K562 (cell line): ENCODE data around the gene FEN1. TPM values are rescaled to one million over a fixed set of nuclear protein-coding genes. Genes with fewer than 3 reads are reported as not detected.
A peak's percentile ranks its signal among the peaks of the same experiment; 100 is the strongest.

ENCODE experiments used
- BRF1 ChIP-seq: IDR thresholded peaks from 3 replicates; pipeline ENCODE4 v1.6.1; 2011; ENCODE audit warnings: borderline replicate concordance, mild to moderate bottlenecking; ENCODE audit not compliant: insufficient read length; ENCODE audit errors: extremely low read depth
- CBFB ChIP-seq: sonication (generic); formaldehyde crosslinking; IDR thresholded peaks from 2 replicates; pipeline ENCODE4 v1.4.0; 2020; ENCODE audit warnings: mild to moderate bottlenecking, missing genetic modification reagents
- CBX1 ChIP-seq: sonication (generic); IDR thresholded peaks from 2 replicates; pipeline ENCODE4 v1.6.1; 2016; ENCODE audit warnings: antibody characterized with exemption, low read depth, mild to moderate bottlenecking
- GATAD2A ChIP-seq: fragments of 450-650 bp; IDR thresholded peaks from 2 replicates; pipeline ENCODE4 v1.6.1; 2017
- SOX6 ChIP-seq: fragments of 450-650 bp; IDR thresholded peaks from 2 replicates; pipeline ENCODE4 v1.6.1; 2014; ENCODE audit warnings: mild to moderate bottlenecking
- U2AF2 ChIP-seq: fragments of 200-400 bp; formaldehyde crosslinking; optimal IDR thresholded peaks from 2 replicates; pipeline ENCODE3; 2017; ENCODE audit warnings: low read depth, mild to moderate bottlenecking, low read length
- ZEB2 ChIP-seq: fragments of 450-650 bp; IDR thresholded peaks from 2 replicates; pipeline ENCODE4 v1.6.1; 2016
- ZNF24 ChIP-seq: fragments of 450-650 bp; IDR thresholded peaks from 2 replicates; pipeline ENCODE4 v1.6.1; 2016
- ZNF347 ChIP-seq: fragments of 450-650 bp; formaldehyde crosslinking; IDR thresholded peaks from 2 replicates; pipeline ENCODE4 v1.4.0; 2020; ENCODE audit warnings: low read depth, mild to moderate bottlenecking, moderate library complexity
- ZNF41 ChIP-seq: fragments of 250-450 bp; sonication (Bioruptor Pico); conservative IDR thresholded peaks from 2 replicates; pipeline ENCODE4 v1.4.0; 2020; ENCODE audit warnings: mild to moderate bottlenecking
- ZNF561 ChIP-seq: fragments of 450-650 bp; formaldehyde crosslinking; conservative IDR thresholded peaks from 2 replicates; pipeline ENCODE4 v1.4.0; 2020; ENCODE audit warnings: mild to moderate bottlenecking, moderate library complexity
- ZZZ3 ChIP-seq: fragments of 450-650 bp; IDR thresholded peaks from 2 replicates; pipeline ENCODE4 v1.6.1; 2016; ENCODE audit warnings: antibody characterized with exemption, mild to moderate bottlenecking, moderate library complexity
- polyA plus RNA-seq, 8 experiments: library from polyadenylated mRNA; depleted of rRNA in 4 of 8; stranded (reverse) in 5 of 8; unstranded in 3 of 8; fragments of >200 nt; fragmentation: Nextera tagmentation in 2 of 8; fragmentation: Illumina TruSeq in 1 of 8; extraction: Ambion mirVana in 2 of 8; extraction: Trizol in 1 of 8; gene quantifications; 2 replicates each; pipeline versions ENCODE4 v1.2.1 to v1.2.3, GENCODE V29; 2011 to 2014; ENCODE audit warnings: inconsistent platforms in 1 of 8, missing spikeins in 1 of 8
- total RNA-seq, 7 experiments: library from RNA; depleted of rRNA in 6 of 7; stranded (reverse); fragments of >200 nt in 6 of 7; fragmentation: Illumina TruSeq in 2 of 7; extraction: Trizol in 2 of 7; gene quantifications; 2 replicates each; pipeline versions ENCODE4 v1.2.1 to v1.2.3, GENCODE V29; 2011 to 2021; ENCODE audit warnings: low replicate concordance in 1 of 7
- TF ChIP-seq, protein P1 (sequence below), 2 experiments: fragments of 450-650 bp in 1 of 2; IDR thresholded peaks; 2 replicates each; pipeline ENCODE4 v1.6.1; 2011 to 2017; ENCODE audit warnings: low read depth in 2 of 2, antibody characterized with exemption in 1 of 2, borderline replicate concordance in 1 of 2, low read length in 1 of 2, mild to moderate bottlenecking in 1 of 2, mixed read lengths in 1 of 2; ENCODE audit not compliant: control insufficient read depth in 1 of 2
- TF ChIP-seq, protein P2 (sequence below): fragments of 450-650 bp; IDR thresholded peaks from 2 replicates; pipeline ENCODE4 v1.6.1; 2016; ENCODE audit warnings: low read depth
- TF ChIP-seq, protein P3 (sequence below): fragments of 450-650 bp; formaldehyde crosslinking; IDR thresholded peaks from 2 replicates; pipeline ENCODE4 v1.4.0; 2020; ENCODE audit warnings: mild to moderate bottlenecking, moderate library complexity

FEN1 gene
- total and polyA plus RNA-seq, 9 of the 15 experiments (the other 6 are each of a cell fraction or from before 2014, with no cell fraction given): 58.1 to 156 (median 137) TPM

DNA sequence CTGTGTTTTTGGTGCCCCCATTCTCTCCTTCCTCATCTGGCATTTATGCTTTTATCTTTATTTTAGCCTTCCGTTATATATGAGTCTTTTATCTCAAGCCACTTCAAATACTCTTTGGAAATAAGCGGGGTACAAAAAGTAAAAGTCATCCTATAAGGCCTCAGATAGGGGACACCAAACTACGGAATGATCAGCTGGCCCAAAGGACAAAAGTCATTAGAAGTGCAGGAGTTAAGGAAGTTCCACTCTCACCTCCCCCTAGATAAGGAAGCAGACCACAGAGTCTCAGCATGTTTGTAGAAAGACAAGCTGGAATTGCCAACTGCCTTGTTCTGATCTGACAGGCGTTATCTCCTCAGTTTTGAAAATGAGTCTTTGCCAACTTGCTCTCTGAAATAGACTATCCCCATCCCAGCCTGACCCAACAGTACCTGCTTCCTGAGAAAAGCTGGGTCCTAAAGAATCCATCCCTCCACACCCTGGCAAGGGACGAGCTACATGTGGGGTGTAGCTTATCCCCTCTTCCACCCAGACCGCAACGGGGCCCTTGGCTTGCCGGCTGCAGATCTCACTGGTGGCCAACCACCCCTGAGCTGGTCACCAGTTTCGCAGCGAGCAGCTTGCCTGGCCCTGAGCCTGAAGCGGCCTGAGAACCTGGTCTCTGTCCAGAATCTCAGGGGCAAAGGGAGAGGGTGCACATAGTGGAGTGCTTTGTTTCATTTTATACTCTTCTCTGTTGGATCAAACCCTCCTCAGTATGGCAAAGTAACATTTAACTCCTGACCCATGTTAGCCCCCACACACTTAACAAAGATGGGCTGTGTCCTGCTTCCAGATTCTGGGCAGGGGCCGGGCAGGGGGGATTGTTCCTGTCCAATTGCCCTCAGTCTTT, 49.2 kb downstream of the FEN1 start (continued):
- TF ChIP-seq CBX1 (no peak), CBFB (0 out of 2 replicates have a peak, but pooled peaks have one; percentile 76), ZNF347 (CRISPR knock-in tag) (no peak), ZNF41 (CRISPR knock-in tag) (0 out of 2 replicates have a peak, but pooled peaks have one; percentile 8), ZNF24 (0 out of 2 replicates have a peak, but pooled peaks have one; percentile 40), BRF1 (no peak), SOX6 (peak; percentile 89), ZZZ3 (no peak), ZEB2 (peak; percentile 61; the same call in 1 of the 2 replicates), U2AF2 (no peak), ZNF561 (CRISPR knock-in tag) (no peak), GATAD2A (peak; percentile 80; the same call in 1 of the 2 replicates)
- TF ChIP-seq, protein P1, sequence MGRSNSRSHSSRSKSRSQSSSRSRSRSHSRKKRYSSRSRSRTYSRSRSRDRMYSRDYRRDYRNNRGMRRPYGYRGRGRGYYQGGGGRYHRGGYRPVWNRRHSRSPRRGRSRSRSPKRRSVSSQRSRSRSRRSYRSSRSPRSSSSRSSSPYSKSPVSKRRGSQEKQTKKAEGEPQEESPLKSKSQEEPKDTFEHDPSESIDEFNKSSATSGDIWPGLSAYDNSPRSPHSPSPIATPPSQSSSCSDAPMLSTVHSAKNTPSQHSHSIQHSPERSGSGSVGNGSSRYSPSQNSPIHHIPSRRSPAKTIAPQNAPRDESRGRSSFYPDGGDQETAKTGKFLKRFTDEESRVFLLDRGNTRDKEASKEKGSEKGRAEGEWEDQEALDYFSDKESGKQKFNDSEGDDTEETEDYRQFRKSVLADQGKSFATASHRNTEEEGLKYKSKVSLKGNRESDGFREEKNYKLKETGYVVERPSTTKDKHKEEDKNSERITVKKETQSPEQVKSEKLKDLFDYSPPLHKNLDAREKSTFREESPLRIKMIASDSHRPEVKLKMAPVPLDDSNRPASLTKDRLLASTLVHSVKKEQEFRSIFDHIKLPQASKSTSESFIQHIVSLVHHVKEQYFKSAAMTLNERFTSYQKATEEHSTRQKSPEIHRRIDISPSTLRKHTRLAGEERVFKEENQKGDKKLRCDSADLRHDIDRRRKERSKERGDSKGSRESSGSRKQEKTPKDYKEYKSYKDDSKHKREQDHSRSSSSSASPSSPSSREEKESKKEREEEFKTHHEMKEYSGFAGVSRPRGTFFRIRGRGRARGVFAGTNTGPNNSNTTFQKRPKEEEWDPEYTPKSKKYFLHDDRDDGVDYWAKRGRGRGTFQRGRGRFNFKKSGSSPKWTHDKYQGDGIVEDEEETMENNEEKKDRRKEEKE (IDR thresholded peaks at IDR 0.05; ENCODE audit: borderline replicate concordance in 1 of 2, control insufficient read depth in 1 of 2, low read depth in 2 of 2, low read length in 1 of 2): peak in 1 of 2 experiments; percentile 59; a peak in 1 of 4 replicates
- TF ChIP-seq, protein P2, sequence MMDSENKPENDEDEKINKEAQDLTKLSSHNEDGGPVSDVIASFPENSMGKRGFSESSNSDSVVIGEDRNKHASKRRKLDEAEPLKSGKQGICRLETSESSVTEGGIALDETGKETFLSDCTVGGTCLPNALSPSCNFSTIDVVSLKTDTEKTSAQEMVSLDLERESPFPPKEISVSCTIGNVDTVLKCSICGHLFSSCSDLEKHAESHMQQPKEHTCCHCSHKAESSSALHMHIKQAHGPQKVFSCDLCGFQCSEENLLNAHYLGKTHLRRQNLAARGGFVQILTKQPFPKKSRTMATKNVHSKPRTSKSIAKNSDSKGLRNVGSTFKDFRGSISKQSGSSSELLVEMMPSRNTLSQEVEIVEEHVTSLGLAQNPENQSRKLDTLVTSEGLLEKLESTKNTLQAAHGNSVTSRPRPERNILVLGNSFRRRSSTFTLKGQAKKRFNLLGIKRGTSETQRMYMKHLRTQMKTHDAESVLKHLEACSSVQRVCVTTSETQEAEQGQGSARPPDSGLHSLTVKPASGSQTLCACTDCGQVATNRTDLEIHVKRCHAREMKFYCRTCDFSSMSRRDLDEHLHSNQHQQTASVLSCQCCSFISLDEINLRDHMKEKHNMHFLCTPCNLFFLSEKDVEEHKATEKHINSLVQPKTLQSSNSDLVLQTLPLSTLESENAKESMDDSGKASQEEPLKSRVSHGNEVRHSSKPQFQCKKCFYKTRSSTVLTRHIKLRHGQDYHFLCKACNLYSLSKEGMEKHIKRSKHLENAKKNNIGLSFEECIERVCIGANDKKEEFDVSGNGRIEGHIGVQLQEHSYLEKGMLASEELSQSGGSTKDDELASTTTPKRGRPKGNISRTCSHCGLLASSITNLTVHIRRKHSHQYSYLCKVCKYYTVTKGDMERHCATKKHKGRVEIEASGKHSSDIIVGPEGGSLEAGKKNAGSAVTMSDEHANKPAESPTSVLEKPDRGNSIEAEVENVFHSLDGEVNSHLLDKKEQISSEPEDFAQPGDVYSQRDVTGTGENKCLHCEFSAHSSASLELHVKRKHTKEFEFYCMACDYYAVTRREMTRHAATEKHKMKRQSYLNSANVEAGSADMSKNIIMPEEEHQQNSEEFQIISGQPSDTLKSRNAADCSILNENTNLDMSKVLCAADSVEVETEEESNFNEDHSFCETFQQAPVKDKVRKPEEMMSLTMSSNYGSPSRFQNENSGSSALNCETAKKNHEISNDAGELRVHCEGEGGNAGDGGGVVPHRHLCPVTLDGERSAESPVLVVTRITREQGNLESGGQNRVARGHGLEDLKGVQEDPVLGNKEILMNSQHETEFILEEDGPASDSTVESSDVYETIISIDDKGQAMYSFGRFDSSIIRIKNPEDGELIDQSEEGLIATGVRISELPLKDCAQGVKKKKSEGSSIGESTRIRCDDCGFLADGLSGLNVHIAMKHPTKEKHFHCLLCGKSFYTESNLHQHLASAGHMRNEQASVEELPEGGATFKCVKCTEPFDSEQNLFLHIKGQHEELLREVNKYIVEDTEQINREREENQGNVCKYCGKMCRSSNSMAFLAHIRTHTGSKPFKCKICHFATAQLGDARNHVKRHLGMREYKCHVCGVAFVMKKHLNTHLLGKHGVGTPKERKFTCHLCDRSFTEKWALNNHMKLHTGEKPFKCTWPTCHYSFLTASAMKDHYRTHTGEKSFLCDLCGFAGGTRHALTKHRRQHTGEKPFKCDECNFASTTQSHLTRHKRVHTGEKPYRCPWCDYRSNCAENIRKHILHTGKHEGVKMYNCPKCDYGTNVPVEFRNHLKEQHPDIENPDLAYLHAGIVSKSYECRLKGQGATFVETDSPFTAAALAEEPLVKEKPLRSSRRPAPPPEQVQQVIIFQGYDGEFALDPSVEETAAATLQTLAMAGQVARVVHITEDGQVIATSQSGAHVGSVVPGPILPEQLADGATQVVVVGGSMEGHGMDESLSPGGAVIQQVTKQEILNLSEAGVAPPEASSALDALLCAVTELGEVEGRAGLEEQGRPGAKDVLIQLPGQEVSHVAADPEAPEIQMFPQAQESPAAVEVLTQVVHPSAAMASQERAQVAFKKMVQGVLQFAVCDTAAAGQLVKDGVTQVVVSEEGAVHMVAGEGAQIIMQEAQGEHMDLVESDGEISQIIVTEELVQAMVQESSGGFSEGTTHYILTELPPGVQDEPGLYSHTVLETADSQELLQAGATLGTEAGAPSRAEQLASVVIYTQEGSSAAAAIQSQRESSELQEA: peak; percentile 76
- TF ChIP-seq, protein P3, sequence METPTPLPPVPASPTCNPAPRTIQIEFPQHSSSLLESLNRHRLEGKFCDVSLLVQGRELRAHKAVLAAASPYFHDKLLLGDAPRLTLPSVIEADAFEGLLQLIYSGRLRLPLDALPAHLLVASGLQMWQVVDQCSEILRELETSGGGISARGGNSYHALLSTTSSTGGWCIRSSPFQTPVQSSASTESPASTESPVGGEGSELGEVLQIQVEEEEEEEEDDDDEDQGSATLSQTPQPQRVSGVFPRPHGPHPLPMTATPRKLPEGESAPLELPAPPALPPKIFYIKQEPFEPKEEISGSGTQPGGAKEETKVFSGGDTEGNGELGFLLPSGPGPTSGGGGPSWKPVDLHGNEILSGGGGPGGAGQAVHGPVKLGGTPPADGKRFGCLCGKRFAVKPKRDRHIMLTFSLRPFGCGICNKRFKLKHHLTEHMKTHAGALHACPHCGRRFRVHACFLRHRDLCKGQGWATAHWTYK (CRISPR knock-in tag): no peak; the same call in 1 of the 2 replicates
